ENCODE data around the gene TXNL1. TPM values are rescaled to one million over a fixed set of nuclear protein-coding genes. Genes with fewer than 3 reads are reported as not detected.
"Not testable (repeated sequence)": the region's sequence is repeated elsewhere in the genome, so short reads cannot be mapped to it uniquely, and the experiment has no call there.

The TXNL1 gene
- total and polyA plus RNA-seq, 3 donors from 2014 or later: 60.7 to 107 (median 62.6) TPM

- Histone ChIP-seq H3K36me3 (ENCODE audit: low read depth, missing control alignments) (no peaks in the 10 kb centered on the region), H3K4me3 (no peak overlapping the region), H3K9me3 (no peaks in the 10 kb centered on the region), H3K4me1 (peaks cover 25% of the 10 kb centered on the region), H3K27ac (no peak overlapping the region), H3K27me3 (no peaks in the 10 kb centered on the region)
- intact Hi-C loops (cut with DNase I; ENCODE audit: low total_unique reads): no loop called here
- TF ChIP-seq POLR2A (IDR thresholded peaks at IDR 0.05): no peak
- TF ChIP-seq CTCF (IDR thresholded peaks at IDR 0.05): no peak
- 42 to 52% methylated on average over 14 of the region's 14 CpGs for WGBS, 2 donors
- peak; percentile 64 for DNase-seq
Observed at GRCh38 chr18:56576826-56577573, 61.4 kb downstream of the TXNL1 start.

GRCh38 chr18:56575819-56576663 lies 62.4 kb downstream of the TXNL1 start:
- Histone ChIP-seq H3K27me3 (no peaks in the 10 kb centered on the region), H3K27ac (peak overlapping the region; percentile 31 to 50), H3K9me3 (no peaks in the 10 kb centered on the region), H3K4me1 (peaks cover 25% of the 10 kb centered on the region), H3K4me3 (no peak overlapping the region), H3K36me3 (ENCODE audit: low read depth, missing control alignments) (no peaks in the 10 kb centered on the region)
- peak; percentile 59 to 84 (median 81) for TF ChIP-seq CTCF (IDR thresholded peaks at IDR 0.05)
- TF ChIP-seq POLR2A (IDR thresholded peaks at IDR 0.05): no peak
- DNase-seq: no peak
- 30 to 41% methylated on average over 8 of the region's 8 CpGs for WGBS, 2 donors
- intact Hi-C loops (cut with DNase I; ENCODE audit: low total_unique reads): no loop called here

DNA sequence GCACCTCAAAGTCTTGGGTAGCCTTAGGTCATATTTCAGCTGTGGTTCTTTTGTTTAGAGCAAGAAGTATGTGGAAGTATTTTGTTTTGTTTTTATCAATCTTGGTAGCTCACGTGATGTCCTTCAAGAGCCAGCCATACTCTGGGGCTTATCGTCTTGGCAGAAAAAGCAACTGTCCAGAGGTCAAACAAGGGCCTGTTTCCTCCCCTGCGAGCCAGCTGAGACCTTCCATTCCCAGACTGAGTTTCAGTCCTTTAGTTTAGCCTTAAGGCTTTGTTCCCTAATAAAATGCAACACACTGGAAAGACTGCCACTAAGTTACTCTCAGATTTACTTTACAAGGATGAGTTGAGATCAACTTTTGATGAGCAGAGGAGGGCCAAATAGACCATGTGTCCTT lies 63.5 kb downstream of the TXNL1 start:
- WGBS, 2 donors: 12 to 26% methylated on average over 3 of the region's 3 CpGs

GRCh38 chr18:56572267-56572666 lies 66.1 kb downstream of the TXNL1 start:
- intact Hi-C loops (cut with DNase I; ENCODE audit: low total_unique reads); H3K36me3 ChIP-seq (ENCODE audit: low read depth, missing control alignments); H3K27ac ChIP-seq; H3K27me3 ChIP-seq; DNase-seq; H3K9me3 ChIP-seq: not testable (repeated sequence)
- 69 to 85% methylated on average over 16 to 30 of the region's 36 CpGs for WGBS, 2 donors
- H3K4me1 ChIP-seq: peaks cover 25% of the 10 kb centered on the region
- peak overlapping the region; percentile 38 to 41 for H3K4me3 ChIP-seq

More for the DNA sequence above, 63.5 kb downstream of the TXNL1 start:
- H3K36me3 ChIP-seq (ENCODE audit: low read depth, missing control alignments): no peaks in the 10 kb centered on the region
- intact Hi-C loops (cut with DNase I; ENCODE audit: low total_unique reads): no loop called here
- H3K27ac ChIP-seq: peak overlapping the region; percentile 31 to 50
- peak; percentile 85 for DNase-seq
- TF ChIP-seq CTCF (IDR thresholded peaks at IDR 0.05) (no peak), POLR2A (IDR thresholded peaks at IDR 0.05) (no peak)
- no peak overlapping the region for H3K4me3 ChIP-seq
- H3K9me3 ChIP-seq: no peaks in the 10 kb centered on the region
- no peaks in the 10 kb centered on the region for H3K27me3 ChIP-seq
- peaks cover 25% of the 10 kb centered on the region for H3K4me1 ChIP-seq

GRCh38 chr18:56570978-56571377 lies 67.4 kb downstream of the TXNL1 start:
- Histone ChIP-seq H3K4me3 (no peak overlapping the region), H3K4me1 (peaks cover 19% of the 10 kb centered on the region), H3K36me3 (ENCODE audit: low read depth, missing control alignments) (no peaks in the 10 kb centered on the region), H3K9me3 (no peaks in the 10 kb centered on the region), H3K27ac (no peak overlapping the region), H3K27me3 (no peaks in the 10 kb centered on the region)
- WGBS, 2 donors: 76 to 88% methylated on average over 3 of the region's 3 CpGs
- TF ChIP-seq POLR2A (IDR thresholded peaks at IDR 0.05) (no peak), CTCF (IDR thresholded peaks at IDR 0.05) (no peak)
- intact Hi-C loops (cut with DNase I; ENCODE audit: low total_unique reads): no loop called here
- DNase-seq: no peak
